Upper lobe of right lung (tissue), 1 donor: ENCODE measurements around the gene TATDN2. TPM values are rescaled to one million over a fixed set of nuclear protein-coding genes. Genes with fewer than 3 reads are reported as not detected.

ENCODE experiments used
- ATAC-seq: fragments of 200-7000 bp; cut with Tn5 transposase; one replicate; pipeline ENCODE4 v1.9.1; 2020; ENCODE audit warnings: mild to moderate bottlenecking, moderate library complexity
- DNase-seq: peaks from one replicate; pipeline ENCODE4 v3.0.0-alpha.2; 2020
- H3K27ac ChIP-seq: fragments of 200-600 bp; one replicate; pipeline ENCODE4 v1.8.0; 2022
- H3K27me3 ChIP-seq: fragments of 200-600 bp; one replicate; pipeline ENCODE4 v1.8.0; 2022; ENCODE audit warnings: mild to moderate bottlenecking
- H3K36me3 ChIP-seq: fragments of 200-600 bp; one replicate; pipeline ENCODE4 v1.8.0; 2022
- H3K4me1 ChIP-seq: fragments of 200-600 bp; one replicate; pipeline ENCODE4 v1.8.0; 2022
- H3K4me3 ChIP-seq: fragments of 200-600 bp; one replicate; pipeline ENCODE4 v1.8.0; 2022; ENCODE audit warnings: mild to moderate bottlenecking
- H3K9me3 ChIP-seq: fragments of 200-600 bp; one replicate; pipeline ENCODE4 v1.8.0; 2022
- CTCF ChIP-seq: fragments of 200-600 bp; IDR thresholded peaks from one replicate; pipeline ENCODE4 v1.8.0; 2022; ENCODE audit warnings: antibody characterized with exemption
- intact Hi-C: fragments of 100-400 bp; cut with DNase I; formaldehyde crosslinking; loops from one replicate; pipeline ENCODE4 v1.11.0; 2022
- microRNA-seq: library from miRNA; unstranded; fragments of <30 nt; microRNA quantifications from one replicate; pipeline ENCODE4 v1.2.0, GENCODE V29; 2020; ENCODE audit warnings: borderline microRNAs expressed
- total RNA-seq: library from RNA; stranded (reverse); fragmentation: NEBNext Ultra II Directional; extraction: Animal tissue kit (Norgen Biotek cat#: 25700); gene quantifications from one replicate; pipeline ENCODE4 v1.2.1, GENCODE V29; 2021
- donor health status: DM: no; HTN: yes; CAD: no; lungs with severe emphysema.

TATDN2 gene
- total RNA-seq, 1 donor from 2014 or later, result 32.3 TPM

GRCh38 chr3:10328460-10329071, 80.3 kb downstream of the TATDN2 start:
- Histone ChIP-seq H3K4me1 (no peaks in the 10 kb centered on the region), H3K9me3 (no peaks in the 10 kb centered on the region), H3K36me3 (no peaks in the 10 kb centered on the region), H3K27ac (no peak overlapping the region), H3K4me3 (no peak overlapping the region), H3K27me3 (peaks cover 13% of the 10 kb centered on the region)
- no peak for TF ChIP-seq CTCF
- no peak for DNase-seq
- ATAC-seq, result no peak
- intact Hi-C loops, result no loop called here

GRCh38 chr3:10329495-10330015, 81.3 kb downstream of the TATDN2 start:
- Histone ChIP-seq H3K36me3 (no peaks in the 10 kb centered on the region), H3K27ac (no peak overlapping the region), H3K9me3 (no peaks in the 10 kb centered on the region), H3K4me1 (no peaks in the 10 kb centered on the region), H3K27me3 (peaks cover 13% of the 10 kb centered on the region), H3K4me3 (no peak overlapping the region)
- intact Hi-C loops, result no loop called here
- no peak for TF ChIP-seq CTCF
- ATAC-seq (no peak), DNase-seq (no peak)

GRCh38 chr3:10330319-10330718, 82.1 kb downstream of the TATDN2 start:
- no peak overlapping the region for H3K27ac ChIP-seq
- ATAC-seq (peak; percentile 9), DNase-seq (peak; percentile 47)
- H3K4me3 ChIP-seq, result no peak overlapping the region
- intact Hi-C loops, result no loop called here
- H3K36me3 ChIP-seq, result no peaks in the 10 kb centered on the region
- TF ChIP-seq CTCF, result no peak
- H3K4me1 ChIP-seq, result no peaks in the 10 kb centered on the region
- H3K9me3 ChIP-seq, result no peaks in the 10 kb centered on the region
- peaks cover 13% of the 10 kb centered on the region for H3K27me3 ChIP-seq

Small RNA genes within 50 kb of the gene (microRNA-seq; reads per million reads assigned to microRNA genes)
- not detected for gene MIR378B

Other genes starting within 250 kb of the TATDN2 start
- 5.3 TPM for gene FANCD2, start 222.0 kb upstream of the TATDN2 start, total RNA-seq
- gene FANCD2OS, start 140.2 kb upstream of the TATDN2 start, total RNA-seq, result not detected
- gene BRK1, start 132.8 kb upstream of the TATDN2 start, total RNA-seq, result 112 TPM
- 37.2 TPM for gene VHL, start 106.7 kb upstream of the TATDN2 start, total RNA-seq
- 5.2 TPM for gene IRAK2, start 83.5 kb upstream of the TATDN2 start, total RNA-seq
- 2.2 TPM for gene GHRL, start 44.5 kb downstream of the TATDN2 start, total RNA-seq
- gene SEC13, start 72.7 kb downstream of the TATDN2 start, total RNA-seq, result 81.3 TPM